ENCODE data around the gene RHOT2.

RHOT2 gene
- total RNA-seq: 21.2 to 82.2 (median 46.2) reads per million in 18 experiments

GRCh38 chr16:667780-668518, at the start of gene RHOT2:
Gene RHOT2, plus strand, starts transcription at chr16:668132. Its CDS starts 68 bp downstream, at chr16:668200.
- peak; percentile 94 to 96 for DNase-seq

- DNase-seq: no peak
Measured at GRCh38 chr16:619476-620100, 48.3 kb upstream of the RHOT2 start.

GRCh38 chr16:620700-621525, 47.0 kb upstream of the RHOT2 start:
- DNase-seq: no peak

DNA sequence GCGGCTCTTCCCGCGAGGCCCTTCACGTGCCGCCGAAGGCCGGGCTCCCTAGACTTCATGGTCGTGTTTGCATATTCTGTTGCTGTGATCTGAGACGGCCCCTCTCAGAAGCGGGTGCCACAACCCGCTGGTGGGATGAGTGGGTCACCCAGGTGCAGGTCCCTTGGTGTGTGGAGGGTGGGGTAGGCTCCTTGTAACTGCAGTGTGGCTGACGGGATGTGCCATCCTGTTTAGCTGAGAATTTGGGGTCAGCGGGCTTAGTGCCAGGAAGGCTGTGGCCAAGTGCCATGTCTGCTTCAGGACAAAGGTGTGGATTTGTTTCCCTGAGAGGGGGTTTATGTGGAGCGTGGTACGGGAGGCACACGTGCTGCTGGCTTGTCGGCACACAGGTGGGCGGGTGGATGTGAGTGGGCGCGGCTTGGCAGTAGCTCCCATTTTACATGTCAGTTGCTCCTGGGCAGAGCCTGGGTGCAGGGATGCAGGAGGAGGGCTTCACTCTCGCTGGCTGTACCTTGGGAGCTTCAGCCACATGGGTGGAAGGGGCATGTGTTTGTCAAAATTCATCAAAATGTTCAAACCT, 46.3 kb upstream of the RHOT2 start:
- DNase-seq: no peak

GRCh38 chr16:622920-623280, 45.0 kb upstream of the RHOT2 start:
- no peak for DNase-seq

DNA sequence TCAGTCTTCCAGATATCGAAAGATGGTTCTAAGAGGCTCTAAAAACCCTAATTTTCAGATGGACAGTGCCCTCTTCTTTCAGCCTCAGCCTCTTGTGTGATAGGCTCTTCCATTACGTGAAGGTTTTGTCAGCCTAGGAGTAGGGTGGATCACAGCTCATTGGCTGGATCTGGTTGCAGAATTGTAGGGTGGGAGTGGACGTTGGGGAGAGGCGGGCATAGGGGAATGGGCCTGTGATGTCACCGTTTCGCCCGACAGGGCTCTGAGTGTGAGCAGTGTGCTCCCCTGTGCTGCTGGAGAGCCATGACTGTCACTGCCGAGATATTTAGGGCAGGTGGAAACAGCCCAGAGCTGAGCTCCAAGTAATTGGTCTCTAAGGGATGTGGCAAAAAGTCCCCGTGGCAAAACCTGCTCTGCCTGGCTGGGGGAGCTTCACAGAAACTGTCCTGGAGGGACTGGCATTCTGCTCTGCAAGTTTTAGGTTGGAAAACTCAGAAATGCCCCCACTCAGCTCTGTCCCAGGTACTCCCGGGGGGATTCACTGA, 43.3 kb upstream of the RHOT2 start:
- no peak for DNase-seq

DNA sequence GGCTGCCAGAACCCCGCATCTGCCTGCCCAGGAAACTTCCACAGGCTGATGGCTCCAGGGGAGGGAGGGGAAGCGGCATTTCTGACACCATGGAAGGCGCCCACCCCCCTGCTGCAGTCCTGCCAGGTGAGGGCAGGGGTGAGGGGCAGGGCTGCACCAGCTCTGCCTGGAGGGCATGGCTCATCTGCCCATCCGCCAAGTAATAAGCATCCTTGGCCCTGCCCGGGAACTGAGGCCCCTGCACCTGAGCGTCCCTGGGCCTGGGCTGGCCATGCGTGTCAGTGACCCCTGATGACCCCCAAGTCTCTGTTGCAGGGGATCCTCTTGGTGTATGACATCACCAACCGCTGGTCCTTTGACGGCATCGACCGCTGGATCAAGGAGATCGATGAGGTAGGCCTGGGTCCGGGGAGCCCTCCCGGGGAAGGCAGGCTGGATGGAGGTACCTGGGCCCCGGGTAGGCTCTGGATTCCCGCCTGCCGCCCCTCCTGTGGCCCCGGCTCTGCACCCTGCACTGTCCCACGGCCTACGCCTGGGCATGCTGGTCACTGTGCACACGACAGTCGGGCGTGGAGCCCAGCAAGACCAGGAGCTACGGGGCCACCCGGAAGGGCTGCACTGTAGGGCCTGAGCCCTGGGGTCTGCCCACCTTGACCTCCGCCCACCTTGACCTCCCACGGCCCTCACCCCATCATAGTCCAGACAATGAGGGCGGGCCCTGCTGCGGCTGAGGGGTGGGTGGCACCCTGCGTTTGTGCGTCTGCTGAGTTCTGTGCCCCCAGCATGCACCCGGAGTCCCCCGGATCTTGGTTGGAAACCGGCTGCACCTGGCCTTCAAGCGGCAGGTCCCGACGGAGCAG, 42.6 kb upstream of the RHOT2 start:
- no peak for DNase-seq

DNA sequence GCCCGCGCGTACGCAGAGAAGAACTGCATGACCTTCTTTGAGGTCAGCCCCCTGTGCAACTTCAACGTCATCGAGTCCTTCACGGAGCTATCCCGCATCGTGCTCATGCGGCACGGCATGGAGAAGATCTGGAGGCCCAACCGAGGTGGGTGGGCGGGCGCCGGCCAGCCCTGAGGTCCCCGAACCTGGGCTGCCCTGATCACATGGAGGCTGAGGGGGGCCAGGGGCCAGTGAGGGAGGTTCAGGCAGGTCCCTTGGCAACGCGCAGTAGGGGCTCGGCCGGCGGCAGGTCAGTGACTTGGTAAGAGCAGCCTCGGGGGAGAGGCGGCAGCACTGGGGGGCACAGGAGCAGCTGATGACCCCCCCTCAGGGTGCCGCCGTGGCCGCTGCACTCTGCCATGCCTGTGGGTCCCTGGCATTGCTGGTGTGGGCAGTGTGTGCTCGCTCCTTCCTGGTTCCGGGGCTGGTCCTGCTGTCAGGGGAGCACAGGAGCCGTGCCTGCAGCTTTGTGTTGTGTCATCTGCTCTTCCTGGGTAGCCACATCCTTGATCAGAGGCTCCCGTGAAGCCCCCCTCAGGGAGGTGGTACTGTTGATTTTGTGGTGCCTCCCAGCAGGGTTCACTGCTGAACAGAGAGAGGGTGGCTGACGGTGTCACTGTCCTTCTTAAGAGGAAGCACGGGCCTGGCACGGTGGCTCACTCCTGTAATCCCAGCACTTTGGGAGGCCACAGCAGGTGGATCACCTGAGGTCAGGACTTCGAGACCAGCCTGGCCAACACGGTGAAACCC, 41.8 kb upstream of the RHOT2 start:
- DNase-seq: no peak

GRCh38 chr16:626787-627453, 41.0 kb upstream of the RHOT2 start:
- no peak for DNase-seq

GRCh38 chr16:627454-628239, 40.3 kb upstream of the RHOT2 start:
- DNase-seq: no peak

- no peak for DNase-seq
Measured at GRCh38 chr16:628321-629061, 39.4 kb upstream of the RHOT2 start.

DNA sequence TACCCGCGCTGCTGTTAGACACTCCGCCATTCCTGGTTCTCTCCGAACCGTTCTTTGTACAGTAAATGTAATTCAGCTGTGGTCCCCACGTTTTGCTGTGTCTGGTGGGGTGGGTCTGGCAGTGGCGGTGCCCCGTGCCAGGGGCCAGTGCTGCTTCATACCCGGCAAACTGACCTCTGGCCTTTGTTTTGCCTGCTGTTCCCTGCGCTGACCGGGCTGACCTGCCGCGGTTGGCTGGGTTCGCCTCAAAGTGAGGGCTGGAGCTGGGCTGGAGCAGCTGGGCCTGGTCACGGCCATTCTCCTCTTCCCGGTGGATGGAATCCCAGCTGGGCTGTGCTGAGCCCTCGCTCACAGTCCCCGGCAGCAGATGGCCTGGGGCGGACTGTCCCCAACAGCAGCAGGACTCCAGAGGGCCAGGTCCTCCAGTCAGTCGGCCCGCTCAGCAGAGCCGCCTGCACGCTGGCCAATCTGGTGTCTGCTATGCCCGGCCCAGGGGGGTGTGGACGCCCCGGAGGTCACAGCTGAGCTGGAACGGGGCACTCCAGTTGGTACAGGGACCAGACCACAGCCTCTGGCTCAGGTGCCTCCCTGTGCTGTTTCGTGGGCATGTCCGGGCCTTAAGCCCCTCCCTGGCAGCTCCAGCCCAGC, 38.6 kb upstream of the RHOT2 start:
- DNase-seq: no peak

DNA sequence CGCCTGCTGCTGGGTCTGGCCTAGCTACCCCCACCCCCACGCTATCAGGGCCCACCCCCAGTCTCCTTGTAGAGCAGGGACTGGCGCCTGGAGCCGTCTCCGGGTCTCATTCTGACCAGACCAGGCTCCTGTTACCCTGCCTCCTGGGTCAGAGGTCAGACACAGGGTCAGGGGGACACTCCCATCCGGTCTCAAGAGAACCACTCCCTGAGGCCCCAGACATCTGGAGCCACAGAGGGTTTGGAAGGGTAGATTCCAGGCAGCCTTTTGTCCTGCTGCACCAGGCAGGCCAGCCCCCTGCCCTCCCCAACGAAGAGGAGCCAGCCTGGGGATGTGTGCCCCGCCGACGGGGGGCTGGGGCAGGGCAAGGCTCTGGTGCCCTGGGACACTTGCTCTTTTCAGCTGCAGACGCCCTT, 38.1 kb upstream of the RHOT2 start:
- DNase-seq: peak in 1 of 2 donors; percentile 26

DNA sequence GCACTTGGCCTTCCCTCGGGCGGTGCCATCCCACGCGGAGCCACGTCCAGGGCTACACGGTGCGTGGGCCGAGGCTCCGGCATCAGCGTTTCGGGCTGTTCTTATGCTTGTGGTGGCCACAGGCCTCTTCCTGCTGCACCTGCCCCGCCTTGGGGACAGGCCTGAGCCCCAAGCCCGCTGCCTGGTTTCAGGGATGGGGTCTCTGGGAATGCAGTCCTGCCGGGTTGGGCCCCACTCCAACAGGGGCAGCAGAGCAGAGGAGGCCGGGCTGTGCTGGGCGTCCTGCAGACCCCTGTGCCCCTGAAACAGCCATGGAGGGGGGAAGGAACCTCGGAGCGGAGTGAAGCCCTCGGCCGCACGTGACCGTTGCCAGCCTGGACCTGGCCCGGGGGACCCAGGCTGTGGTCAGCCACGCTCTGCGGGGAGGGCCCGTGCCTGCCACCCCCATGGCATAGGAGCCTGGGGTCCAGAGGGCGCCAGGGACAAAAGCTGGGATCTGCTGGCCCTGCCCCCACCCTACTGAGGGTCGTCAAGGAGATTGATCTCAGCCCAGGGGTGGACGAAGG, 37.6 kb upstream of the RHOT2 start:
- DNase-seq: peak; percentile 22 to 42

GRCh38 chr16:630815-631405, 37.0 kb upstream of the RHOT2 start, which contains the start of gene WFIKKN1:
Gene WFIKKN1, plus strand, starts transcription at chr16:630985. Its CDS starts 269 bp downstream, at chr16:631254.
- DNase-seq: no peak

DNA sequence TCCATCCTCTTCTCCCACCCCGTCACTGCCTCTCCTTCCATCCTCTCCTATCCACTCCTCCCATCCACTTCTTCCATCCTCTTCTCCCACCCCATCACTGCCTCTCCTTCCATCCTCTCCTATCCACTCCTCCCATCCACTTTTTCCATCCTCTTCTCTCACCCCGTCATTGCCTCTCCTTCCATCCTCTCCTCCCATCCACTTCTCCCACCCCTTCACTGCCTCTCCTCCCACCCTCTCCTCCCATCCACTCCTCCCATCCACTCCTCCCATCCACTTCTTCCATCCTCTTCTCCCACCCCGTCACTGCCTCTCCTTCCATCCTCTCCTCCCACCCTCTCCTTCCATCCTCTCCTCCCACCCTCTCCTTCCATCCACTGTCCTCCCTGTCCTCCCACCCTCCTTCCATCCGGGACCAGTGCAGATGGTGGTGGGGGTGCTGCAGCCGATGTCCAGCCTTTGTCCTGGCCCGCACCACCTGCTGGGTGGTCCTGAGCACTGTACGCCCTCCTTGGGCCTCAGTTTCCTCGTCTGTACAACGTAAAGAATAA, 36.0 kb upstream of the RHOT2 start:
- DNase-seq: no peak
